Measurements from ENCODE around the gene SHC3.

- TF ChIP-seq MAX (IDR thresholded peaks at IDR 0.05) (no peak), ATF3 (IDR thresholded peaks at IDR 0.05) (no peak)
Observed at GRCh38 chr9:89060790-89061189, 117.8 kb downstream of the SHC3 start.

All from HCT116 (cell line).